Liver (tissue), 3 donors: ENCODE results near the gene CLDN20.

Source experiments
- ATF3 ChIP-seq: IDR thresholded peaks from 2 replicates; pipeline ENCODE4 v1.6.1; 2016; ENCODE audit warnings: antibody characterized with exemption
- EGR1 ChIP-seq, 2 donors: IDR thresholded peaks; 2 replicates each; pipeline ENCODE4 v1.6.1; 2016 to 2018; ENCODE audit warnings: antibody characterized with exemption in 2 of 2, low read depth in 2 of 2
- FOXA1 ChIP-seq: IDR thresholded peaks from 2 replicates; pipeline ENCODE4 v1.6.1; 2016; ENCODE audit warnings: antibody characterized with exemption
- GABPA ChIP-seq, 2 donors: IDR thresholded peaks in 1 of 2; conservative IDR thresholded peaks in 1 of 2; 2 replicates each; pipeline ENCODE4 v1.6.1; 2016; ENCODE audit warnings: antibody characterized with exemption in 2 of 2, mild to moderate bottlenecking in 1 of 2, moderate library complexity in 1 of 2
- HNF4G ChIP-seq: IDR thresholded peaks from 2 replicates; pipeline ENCODE4 v1.6.1; 2016; ENCODE audit warnings: antibody characterized with exemption
- JUND ChIP-seq, 2 donors: IDR thresholded peaks; 2 replicates each; pipeline ENCODE4 v1.6.1; 2016; ENCODE audit warnings: antibody characterized with exemption in 2 of 2
- MAX ChIP-seq: IDR thresholded peaks from 2 replicates; pipeline ENCODE4 v1.6.1; 2016; ENCODE audit warnings: antibody characterized with exemption
- RAD21 ChIP-seq, 2 donors: IDR thresholded peaks; 2 replicates each; pipeline ENCODE4 v1.6.1; 2016; ENCODE audit warnings: antibody characterized with exemption in 2 of 2, mild to moderate bottlenecking in 2 of 2
- REST ChIP-seq: IDR thresholded peaks from 2 replicates; pipeline ENCODE4 v1.6.1; 2016; ENCODE audit warnings: antibody characterized with exemption, mild to moderate bottlenecking
- SP1 ChIP-seq: IDR thresholded peaks from 2 replicates; pipeline ENCODE4 v1.6.1; 2018; ENCODE audit warnings: antibody characterized with exemption, mild to moderate bottlenecking
- TAF1 ChIP-seq: conservative IDR thresholded peaks from 2 replicates; pipeline ENCODE4 v1.6.1; 2016; ENCODE audit warnings: antibody characterized with exemption, mild to moderate bottlenecking
- YY1 ChIP-seq: IDR thresholded peaks from 2 replicates; pipeline ENCODE4 v1.6.1; 2016; ENCODE audit warnings: antibody characterized with exemption, mild to moderate bottlenecking
- TF ChIP-seq, protein P1 (sequence below): fragments of 150-350 bp; IDR thresholded peaks from 2 replicates; pipeline ENCODE4 v1.5.1; 2017; ENCODE audit warnings: improper control_type of control experiment, low read depth, low read length; ENCODE audit not compliant: missing input control
- TF ChIP-seq, protein P2 (sequence below): IDR thresholded peaks from 2 replicates; pipeline ENCODE4 v1.6.1; 2016; ENCODE audit warnings: antibody characterized with exemption
- donor health status: healthy.
- donor health status: healthy.

DNA sequence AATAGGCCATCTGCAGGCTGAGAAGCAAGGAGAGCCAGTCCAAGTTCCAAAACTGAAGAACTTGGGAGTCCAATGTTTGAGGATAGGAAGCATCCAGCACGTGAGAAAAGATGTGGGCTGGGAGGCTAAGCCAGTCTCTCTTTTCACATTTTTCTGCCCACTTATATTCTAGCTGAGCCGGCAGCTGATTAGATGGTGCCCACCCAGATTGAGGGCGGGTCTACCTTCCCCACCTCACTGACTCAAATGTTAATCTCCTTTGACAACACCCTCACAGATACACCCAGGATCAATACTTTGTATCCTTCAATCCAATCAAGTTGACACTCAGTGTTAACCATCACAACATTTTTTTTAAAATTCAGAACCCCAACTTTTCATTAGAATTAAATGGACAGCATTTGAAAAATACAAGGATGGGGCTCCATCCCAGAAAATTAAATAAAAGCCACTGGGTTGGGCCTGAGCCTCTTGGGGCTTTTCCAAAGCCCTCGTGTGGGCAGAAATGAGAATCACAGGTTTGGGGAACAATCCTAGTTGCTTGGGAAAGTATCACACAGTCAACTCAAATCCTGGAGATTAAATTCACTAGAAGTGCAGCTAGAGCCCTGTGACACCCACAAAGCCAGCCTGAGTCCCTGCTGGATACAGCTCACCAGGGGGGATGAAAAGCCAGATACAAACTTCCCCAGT, 2.2 kb downstream of the CLDN20 start:
- TF ChIP-seq, protein P1, sequence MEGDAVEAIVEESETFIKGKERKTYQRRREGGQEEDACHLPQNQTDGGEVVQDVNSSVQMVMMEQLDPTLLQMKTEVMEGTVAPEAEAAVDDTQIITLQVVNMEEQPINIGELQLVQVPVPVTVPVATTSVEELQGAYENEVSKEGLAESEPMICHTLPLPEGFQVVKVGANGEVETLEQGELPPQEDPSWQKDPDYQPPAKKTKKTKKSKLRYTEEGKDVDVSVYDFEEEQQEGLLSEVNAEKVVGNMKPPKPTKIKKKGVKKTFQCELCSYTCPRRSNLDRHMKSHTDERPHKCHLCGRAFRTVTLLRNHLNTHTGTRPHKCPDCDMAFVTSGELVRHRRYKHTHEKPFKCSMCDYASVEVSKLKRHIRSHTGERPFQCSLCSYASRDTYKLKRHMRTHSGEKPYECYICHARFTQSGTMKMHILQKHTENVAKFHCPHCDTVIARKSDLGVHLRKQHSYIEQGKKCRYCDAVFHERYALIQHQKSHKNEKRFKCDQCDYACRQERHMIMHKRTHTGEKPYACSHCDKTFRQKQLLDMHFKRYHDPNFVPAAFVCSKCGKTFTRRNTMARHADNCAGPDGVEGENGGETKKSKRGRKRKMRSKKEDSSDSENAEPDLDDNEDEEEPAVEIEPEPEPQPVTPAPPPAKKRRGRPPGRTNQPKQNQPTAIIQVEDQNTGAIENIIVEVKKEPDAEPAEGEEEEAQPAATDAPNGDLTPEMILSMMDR, result no peak
- no peak for TF ChIP-seq GABPA (IDR thresholded peaks at IDR 0.05 in 1 of 2, conservative IDR thresholded peaks at IDR 0.05 in 1 of 2)
- no peak for TF ChIP-seq TAF1
- no peak for TF ChIP-seq RAD21 (IDR thresholded peaks at IDR 0.05)
- no peak for TF ChIP-seq YY1
- TF ChIP-seq, protein P2, sequence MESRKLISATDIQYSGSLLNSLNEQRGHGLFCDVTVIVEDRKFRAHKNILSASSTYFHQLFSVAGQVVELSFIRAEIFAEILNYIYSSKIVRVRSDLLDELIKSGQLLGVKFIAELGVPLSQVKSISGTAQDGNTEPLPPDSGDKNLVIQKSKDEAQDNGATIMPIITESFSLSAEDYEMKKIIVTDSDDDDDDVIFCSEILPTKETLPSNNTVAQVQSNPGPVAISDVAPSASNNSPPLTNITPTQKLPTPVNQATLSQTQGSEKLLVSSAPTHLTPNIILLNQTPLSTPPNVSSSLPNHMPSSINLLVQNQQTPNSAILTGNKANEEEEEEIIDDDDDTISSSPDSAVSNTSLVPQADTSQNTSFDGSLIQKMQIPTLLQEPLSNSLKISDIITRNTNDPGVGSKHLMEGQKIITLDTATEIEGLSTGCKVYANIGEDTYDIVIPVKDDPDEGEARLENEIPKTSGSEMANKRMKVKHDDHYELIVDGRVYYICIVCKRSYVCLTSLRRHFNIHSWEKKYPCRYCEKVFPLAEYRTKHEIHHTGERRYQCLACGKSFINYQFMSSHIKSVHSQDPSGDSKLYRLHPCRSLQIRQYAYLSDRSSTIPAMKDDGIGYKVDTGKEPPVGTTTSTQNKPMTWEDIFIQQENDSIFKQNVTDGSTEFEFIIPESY, result no peak
- no peak for TF ChIP-seq HNF4G
- TF ChIP-seq MAX, result no peak
- TF ChIP-seq REST, result no peak
- no peak for TF ChIP-seq ATF3
- no peak for TF ChIP-seq FOXA1
- TF ChIP-seq EGR1 (IDR thresholded peaks at IDR 0.05; ENCODE audit: low read depth in 2 of 2), result no peak
- no peak for TF ChIP-seq JUND (IDR thresholded peaks at IDR 0.05)
- no peak for TF ChIP-seq SP1
